Measurements from ENCODE around the gene ACO2. TPM values are rescaled to one million over a fixed set of nuclear protein-coding genes. Genes with fewer than 3 reads are reported as not detected.
A peak's percentile ranks its signal among the peaks of the same experiment; 100 is the strongest.

Gene ACO2
- total and polyA plus RNA-seq, 11 donors: 375 to 1,146 (median 739) TPM

GRCh38 chr22:41531715-41532477, 63.0 kb downstream of the ACO2 start:
- Histone ChIP-seq H3K27ac (peak overlapping the region in 10 of 12 donors; percentile 22 to 81 (median 64)), H3K36me3 (peaks cover 0 to 76% (median 47%) of the 10 kb centered on the region in 9 donors), H3K9me3 (no peaks in the 10 kb centered on the region), H3K27me3 (no peaks in the 10 kb centered on the region), H3K4me3 (no peak overlapping the region), H3K4me1 (peaks cover 0 to 33% (median 10%) of the 10 kb centered on the region in 12 donors)
- intact Hi-C loops (cut with DNase I): loop anchor here in 3 of 10 donors (2.0 to 10.0 kb wide), 3 partner anchors 129 to 607 kb away; no protein-coding TSS in a partner anchor
- ATAC-seq: peak; percentile 3 to 40 (median 13)
- 78 to 84% (median 82%) methylated on average over 15 to 17 of the region's 17 CpGs for WGBS, 4 donors
- TF ChIP-seq CTCF (IDR thresholded peaks at IDR 0.05) (no peak), POLR2A (IDR thresholded peaks at IDR 0.05) (no peak)
- no peak for DNase-seq

DNA sequence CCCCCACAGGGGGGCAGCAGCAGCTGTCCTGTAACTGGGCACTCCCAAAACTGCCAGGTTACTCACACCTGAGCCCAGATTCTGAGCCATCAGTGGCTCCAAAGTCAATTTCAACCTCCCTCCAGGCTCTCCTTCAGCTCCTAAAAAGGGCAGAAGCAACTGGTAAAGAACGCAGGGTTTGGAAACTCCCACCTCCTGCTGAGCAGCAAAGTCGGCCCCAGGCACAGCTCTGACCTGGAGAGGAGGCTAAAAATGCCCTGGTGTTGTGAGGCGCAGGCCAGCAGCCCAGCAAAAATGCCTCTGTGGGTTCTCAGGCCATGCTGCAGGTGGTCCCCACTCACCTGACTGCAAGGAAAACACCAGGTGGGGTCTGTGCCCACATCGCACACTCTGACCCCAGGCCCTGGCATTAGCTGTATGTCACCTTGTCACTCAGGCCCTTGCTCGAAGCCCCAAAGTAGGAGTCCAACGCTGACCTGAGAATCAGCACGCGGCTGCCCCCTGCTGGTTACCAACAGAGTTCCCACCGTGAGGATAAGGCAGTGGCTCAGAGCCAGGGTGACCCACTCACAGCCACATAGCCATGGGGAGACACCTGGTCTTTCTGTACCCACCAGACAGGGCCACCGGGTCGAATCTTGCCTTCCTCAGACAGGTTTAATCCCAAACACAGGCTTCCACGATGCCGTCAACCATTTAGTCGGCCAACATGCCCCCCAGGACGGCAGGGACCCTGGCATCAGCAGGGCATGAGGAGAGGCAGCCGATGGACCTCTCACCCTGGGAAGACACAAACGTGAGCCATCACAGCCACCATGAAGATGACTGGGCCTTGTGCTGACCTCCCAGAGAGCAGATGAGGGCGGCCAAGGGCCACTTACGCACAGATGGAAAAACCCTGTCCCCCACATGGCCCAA, 64.2 kb downstream of the ACO2 start:
- intact Hi-C loops (cut with DNase I): loop anchor here in 3 of 10 donors (2.0 to 10.0 kb wide), 3 partner anchors 130 to 608 kb away; no protein-coding TSS in a partner anchor
- WGBS, 4 donors: 42 to 57% (median 54%) methylated on average over 17 to 19 of the region's 19 CpGs

DNA sequence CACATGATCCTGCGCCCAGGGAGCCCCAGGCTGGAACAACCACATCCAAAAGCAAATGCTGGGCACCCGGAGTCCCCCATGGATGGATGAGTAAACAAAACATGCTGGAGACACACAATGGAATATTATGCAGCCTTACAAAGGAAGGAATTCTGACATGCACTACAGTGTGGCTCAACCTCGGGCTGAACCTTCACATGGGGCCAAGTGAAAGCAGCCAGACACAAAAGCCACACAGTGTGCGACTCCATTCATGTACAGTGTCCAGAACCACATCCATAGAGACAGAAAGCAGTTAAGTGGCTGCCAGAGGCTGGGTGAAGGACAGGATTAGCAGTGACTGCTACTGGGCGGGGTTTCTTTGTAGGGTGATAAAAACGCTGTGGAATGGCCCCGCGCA, 65.3 kb downstream of the ACO2 start:
- 73 to 91% (median 81%) methylated on average over 7 to 8 of the region's 8 CpGs for WGBS, 4 donors
- Histone ChIP-seq H3K27me3 (no peaks in the 10 kb centered on the region), H3K4me1 (peaks cover 0 to 33% (median 10%) of the 10 kb centered on the region in 12 donors), H3K36me3 (peaks cover 0 to 67% (median 27%) of the 10 kb centered on the region in 9 donors), H3K4me3 (no peak overlapping the region), H3K27ac (peak overlapping the region in 3 of 12 donors; percentile 25 to 80 (median 68)), H3K9me3 (no peaks in the 10 kb centered on the region)
- ATAC-seq: peak in 2 of 4 donors; percentile 18 to 36
- intact Hi-C loops (cut with DNase I): loop anchor here in 3 of 10 donors (5.0 to 10.0 kb wide), 2 partner anchors 132 to 609 kb away; no protein-coding TSS in a partner anchor
- no peak for DNase-seq
- no peak for TF ChIP-seq CTCF (IDR thresholded peaks at IDR 0.05)
- TF ChIP-seq POLR2A (IDR thresholded peaks at IDR 0.05): no peak

More for the DNA sequence above, 64.2 kb downstream of the ACO2 start:
- H3K27me3 ChIP-seq: no peaks in the 10 kb centered on the region
- H3K4me3 ChIP-seq: no peak overlapping the region
- H3K4me1 ChIP-seq: peaks cover 0 to 33% (median 10%) of the 10 kb centered on the region in 12 donors
- peaks cover 0 to 67% (median 36%) of the 10 kb centered on the region in 9 donors for H3K36me3 ChIP-seq
- peak; percentile 71 to 89 (median 83) for DNase-seq
- ATAC-seq: peak; percentile 46 to 67 (median 54)
- peak overlapping the region in 10 of 12 donors; percentile 57 to 81 (median 66) for H3K27ac ChIP-seq
- TF ChIP-seq CTCF (IDR thresholded peaks at IDR 0.05) (peak; percentile 71 to 84 (median 76)), POLR2A (IDR thresholded peaks at IDR 0.05) (no peak)
- no peaks in the 10 kb centered on the region for H3K9me3 ChIP-seq
